ENCODE data around the gene E2F4. TPM values are rescaled to one million over a fixed set of nuclear protein-coding genes. Genes with fewer than 3 reads are reported as not detected.

E2F4 gene
- total and polyA plus RNA-seq, 8 donors = 14.8 to 61.3 (median 22.8) TPM

- H3K36me3 ChIP-seq = peaks cover 0 to 16% (median 4%) of the 10 kb centered on the region in 3 donors
- H3K27ac ChIP-seq = no peak overlapping the region
- H3K4me3 ChIP-seq = no peak overlapping the region
- no peak for TF ChIP-seq CTCF (IDR thresholded peaks at IDR 0.05)
- ATAC-seq = peak in 1 of 4 donors; percentile 10
- intact Hi-C loops (cut with DNase I) = no loop called here
- H3K9me3 ChIP-seq = no peaks in the 10 kb centered on the region
- FAIRE-seq = no peak
- H3K27me3 ChIP-seq = no peaks in the 10 kb centered on the region
- no peaks in the 10 kb centered on the region for H3K4me1 ChIP-seq
- DNase-seq = peak in 1 of 6 donors; percentile 39
- WGBS, 2 donors = 68 to 78% methylated on average over 21 of the region's 21 CpGs
These were observed 15.5 kb downstream of the E2F4 start for GRCh38 chr16:67207249-67208091.

GRCh38 chr16:67208154-67208896 lies 16.4 kb downstream of the E2F4 start:
- Histone ChIP-seq H3K27me3 (no peaks in the 10 kb centered on the region), H3K4me1 (peaks cover 3 to 6% (median 5%) of the 10 kb centered on the region in 3 donors), H3K36me3 (peaks cover 0 to 7% (median 0%) of the 10 kb centered on the region in 3 donors), H3K9me3 (no peaks in the 10 kb centered on the region), H3K27ac (no peak overlapping the region), H3K4me3 (no peak overlapping the region)
- intact Hi-C loops (cut with DNase I) = no loop called here
- ATAC-seq (no peak), FAIRE-seq (no peak), DNase-seq (no peak)
- WGBS, 2 donors = 77 to 85% methylated on average over 11 of the region's 11 CpGs
- no peak for TF ChIP-seq CTCF (IDR thresholded peaks at IDR 0.05)

GRCh38 chr16:67209565-67209964 lies 17.6 kb downstream of the E2F4 start:
- no peaks in the 10 kb centered on the region for H3K27me3 ChIP-seq
- ATAC-seq (no peak), FAIRE-seq (no peak), DNase-seq (no peak)
- 84 to 86% methylated on average over 6 to 8 of the region's 8 CpGs for WGBS, 2 donors
- H3K27ac ChIP-seq = no peak overlapping the region
- no peaks in the 10 kb centered on the region for H3K36me3 ChIP-seq
- no peaks in the 10 kb centered on the region for H3K9me3 ChIP-seq
- TF ChIP-seq CTCF (IDR thresholded peaks at IDR 0.05) = no peak
- no peak overlapping the region for H3K4me3 ChIP-seq
- H3K4me1 ChIP-seq = peaks cover 16 to 19% (median 18%) of the 10 kb centered on the region in 3 donors
- intact Hi-C loops (cut with DNase I) = no loop called here

- DNase-seq (peak in 1 of 6 donors; percentile 43), FAIRE-seq (no peak), ATAC-seq (no peak)
- H3K27ac ChIP-seq = no peak overlapping the region
- H3K4me1 ChIP-seq = peaks cover 20 to 23% (median 23%) of the 10 kb centered on the region in 3 donors
- no peaks in the 10 kb centered on the region for H3K36me3 ChIP-seq
- H3K4me3 ChIP-seq = no peak overlapping the region
- H3K9me3 ChIP-seq = no peaks in the 10 kb centered on the region
- TF ChIP-seq CTCF (IDR thresholded peaks at IDR 0.05) = no peak
- intact Hi-C loops (cut with DNase I) = no loop called here
- H3K27me3 ChIP-seq = no peaks in the 10 kb centered on the region
- WGBS, 2 donors = 87% methylated on average over 24 to 25 of the region's 25 CpGs
These were observed 18.3 kb downstream of the E2F4 start for GRCh38 chr16:67210069-67210937.

Measured in pancreas (tissue), 10 donors.